ENCODE data around the gene SAP30BP. TPM values are rescaled to one million over a fixed set of nuclear protein-coding genes. Genes with fewer than 3 reads are reported as not detected.

The SAP30BP gene
- total and polyA plus RNA-seq, 10 of the 15 experiments (the other 5 are each of a cell fraction or from before 2014, with no cell fraction given) = 57.9 to 166 (median 94.5) TPM

DNA sequence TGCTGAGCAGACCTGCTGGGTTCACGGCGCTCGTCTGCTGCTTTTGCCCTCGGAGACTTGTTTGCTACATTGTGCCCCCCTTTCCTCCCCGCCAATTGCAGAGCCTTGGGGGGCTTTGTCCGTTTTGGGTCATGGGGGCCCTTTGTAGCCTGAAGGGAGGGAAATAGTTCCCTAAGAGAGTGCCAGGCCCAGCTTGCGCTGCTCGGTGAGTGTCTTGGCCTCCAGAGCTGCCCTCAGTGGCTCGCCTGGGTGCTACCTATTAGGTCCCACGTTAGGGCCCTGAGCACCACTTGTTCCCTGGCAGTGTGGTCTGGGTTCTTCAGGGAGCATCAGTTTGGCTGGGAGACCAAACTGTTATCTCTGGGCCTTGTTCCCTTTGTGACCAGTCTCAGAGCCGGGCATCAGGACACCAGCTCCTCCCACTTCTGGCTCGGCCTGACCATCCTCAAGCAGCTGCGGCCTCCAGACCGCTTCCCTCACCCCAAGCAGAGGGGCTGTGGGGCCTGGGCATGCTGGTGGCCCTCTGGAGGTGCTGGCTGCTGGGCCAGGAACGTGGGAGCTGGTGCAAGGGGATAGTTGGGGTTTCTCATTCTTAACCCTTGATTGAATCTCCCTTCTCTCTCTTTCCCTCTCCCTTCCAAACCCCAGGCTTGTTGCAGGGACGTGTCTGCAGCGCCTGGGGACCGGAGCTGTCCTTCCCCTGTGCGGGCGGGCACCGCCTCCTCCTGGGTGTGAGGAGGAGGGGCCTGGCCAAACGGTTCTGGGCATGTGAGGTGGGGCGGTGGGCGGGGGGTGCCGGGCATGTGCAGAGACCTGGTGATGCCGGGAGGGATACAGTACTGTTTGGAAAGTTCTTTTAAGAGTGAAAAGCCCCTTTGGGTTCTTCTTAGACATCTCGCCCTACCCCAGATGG lies 38.1 kb downstream of the SAP30BP start:
- intact Hi-C loops (cut with micrococcal nuclease; ENCODE audit: unreplicated experiment) (no loop called here), in situ Hi-C loops (cut with MboI) (no loop called here)
- ATAC-seq = no peak
- H3K27me3 ChIP-seq (replicated peaks in 1 of 2; ENCODE audit: control insufficient read depth in 2 of 2, insufficient read depth in 2 of 2, low read length in 1 of 2) = no peaks in the 10 kb centered on the region
- POLR2A ChIA-PET = no interaction called here
- SMC1A ChIA-PET (ENCODE audit: uncharacterized antibody, unreplicated experiment) = no interaction called here
- H3K4me1 ChIP-seq (ENCODE audit: control insufficient read depth, insufficient read depth, low read length) = no peaks in the 10 kb centered on the region
- H2AFZ ChIP-seq (ENCODE audit: control insufficient read depth, low read depth, low read length) = no peak overlapping the region
- peaks cover 43 to 45% of the 10 kb centered on the region in 2 experiments for H3K36me3 ChIP-seq (ENCODE audit: control insufficient read depth in 2 of 2, insufficient read depth in 2 of 2, low read length in 1 of 2)
- no TSS peak for BruUV-seq (replicated peaks)
- no peak overlapping the region for H3K4me2 ChIP-seq (ENCODE audit: control insufficient read depth, insufficient read depth)
- H3K27ac ChIP-seq (ENCODE audit: control insufficient read depth, insufficient read depth) = no peak overlapping the region
- DNase-seq (ENCODE audit: low read depth, low spot score) = no peak
- no peaks in the 10 kb centered on the region for H3K79me2 ChIP-seq (ENCODE audit: control insufficient read depth, insufficient read depth, low read length)
- no peaks in the 10 kb centered on the region for H4K20me1 ChIP-seq (ENCODE audit: control insufficient read depth, insufficient read depth)
- H3K4me3 ChIP-seq = no peak overlapping the region
- H3K9ac ChIP-seq (ENCODE audit: control insufficient read depth, insufficient read depth, low read length) = no peak overlapping the region
- RAD21 ChIA-PET (ENCODE audit: unreplicated experiment) = no interaction called here
- TF ChIP-seq CREB1 (IDR thresholded peaks at IDR 0.05; ENCODE audit: low read depth) (no peak), IKZF1 (conservative IDR thresholded peaks at IDR 0.05) (no peak), TCF3 (IDR thresholded peaks at IDR 0.05; ENCODE audit: borderline replicate concordance, insufficient read depth, low read depth, low read length) (no peak)
- TF ChIP-seq, protein P1, sequence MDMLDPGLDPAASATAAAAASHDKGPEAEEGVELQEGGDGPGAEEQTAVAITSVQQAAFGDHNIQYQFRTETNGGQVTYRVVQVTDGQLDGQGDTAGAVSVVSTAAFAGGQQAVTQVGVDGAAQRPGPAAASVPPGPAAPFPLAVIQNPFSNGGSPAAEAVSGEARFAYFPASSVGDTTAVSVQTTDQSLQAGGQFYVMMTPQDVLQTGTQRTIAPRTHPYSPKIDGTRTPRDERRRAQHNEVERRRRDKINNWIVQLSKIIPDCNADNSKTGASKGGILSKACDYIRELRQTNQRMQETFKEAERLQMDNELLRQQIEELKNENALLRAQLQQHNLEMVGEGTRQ (IDR thresholded peaks at IDR 0.05; ENCODE audit: borderline replicate concordance, low read depth, low read length) = no peak
- no peak for FAIRE-seq
- WGBS (ENCODE audit: insufficient coverage, insufficient replicate concordance, low lambda C conversion rate, missing lambda C conversion rate) = 98% methylated on average over 27 of the region's 27 CpGs
- H3K9me3 ChIP-seq (replicated peaks; ENCODE audit: control insufficient read depth, insufficient read depth, low read length) = no peaks in the 10 kb centered on the region
- CTCF ChIA-PET = interaction anchor here (2.8 kb wide), 1 partner anchor 43 kb away, joined by 7 read pairs; no protein-coding TSS in a partner anchor
